Stimulated activated memory B cell treated with anti-CD40 and anti-IgM and Interleukin-4, amounts not matched to agents 10 μg/mL and 1 μg/mL and 100 μg/mL, for 72 hours (primary cell): ENCODE results near the gene MYRIP.
A peak's percentile ranks its signal among the peaks of the same experiment; 100 is the strongest.

Experiments
- ATAC-seq: fragments of 150-1000 bp; cut with Tn5 transposase; 2 replicates; pipeline ENCODE4 v1.10.0; 2021
- H3K27ac Mint-ChIP-seq: one replicate; pipeline ENCODE4 v1.8.0; 2022; ENCODE audit warnings: mild to moderate bottlenecking, mixed read lengths
- H3K27me3 Mint-ChIP-seq: one replicate; pipeline ENCODE4 v1.8.0; 2022; ENCODE audit warnings: mixed read lengths
- H3K36me3 Mint-ChIP-seq: one replicate; pipeline ENCODE4 v1.8.0; 2022; ENCODE audit warnings: mixed read lengths
- H3K4me1 Mint-ChIP-seq: one replicate; pipeline ENCODE4 v1.8.0; 2022; ENCODE audit warnings: mixed read lengths
- H3K4me3 Mint-ChIP-seq: one replicate; pipeline ENCODE4 v1.8.0; 2022; ENCODE audit warnings: mild to moderate bottlenecking, moderate library complexity, mixed read lengths
- H3K9me3 Mint-ChIP-seq: one replicate; pipeline ENCODE4 v1.8.0; 2022; ENCODE audit warnings: mixed read lengths

The MYRIP gene

GRCh38 chr3:40160933-40161332 is 351.5 kb downstream of the MYRIP start:
- Mint-ChIP-seq H3K27ac (no peak overlapping the region), H3K4me1 (no peaks in the 10 kb centered on the region), H3K9me3 (peaks cover 15% of the 10 kb centered on the region), H3K27me3 (peaks cover 12% of the 10 kb centered on the region), H3K36me3 (no peaks in the 10 kb centered on the region), H3K4me3 (no peak overlapping the region)
- ATAC-seq, result no peak

- H3K27ac Mint-ChIP-seq, result no peak overlapping the region
- H3K9me3 Mint-ChIP-seq, result peaks cover 15% of the 10 kb centered on the region
- no peaks in the 10 kb centered on the region for H3K36me3 Mint-ChIP-seq
- H3K4me3 Mint-ChIP-seq, result no peak overlapping the region
- H3K4me1 Mint-ChIP-seq, result no peaks in the 10 kb centered on the region
- no peak for ATAC-seq
- H3K27me3 Mint-ChIP-seq, result peaks cover 21% of the 10 kb centered on the region
Measured at GRCh38 chr3:40162616-40163015, 353.2 kb downstream of the MYRIP start.

GRCh38 chr3:40166997-40167396 is 357.6 kb downstream of the MYRIP start:
- no peak for ATAC-seq
- Mint-ChIP-seq H3K27ac (no peak overlapping the region), H3K4me1 (peaks cover 14% of the 10 kb centered on the region), H3K27me3 (peaks cover 10% of the 10 kb centered on the region), H3K4me3 (no peak overlapping the region), H3K9me3 (no peaks in the 10 kb centered on the region), H3K36me3 (no peaks in the 10 kb centered on the region)

- Mint-ChIP-seq H3K27ac (no peak overlapping the region), H3K4me1 (peaks cover 14% of the 10 kb centered on the region), H3K36me3 (no peaks in the 10 kb centered on the region), H3K27me3 (peaks cover 10% of the 10 kb centered on the region), H3K9me3 (no peaks in the 10 kb centered on the region), H3K4me3 (no peak overlapping the region)
- no peak for ATAC-seq
Measured at GRCh38 chr3:40167958-40168357, 358.5 kb downstream of the MYRIP start.

GRCh38 chr3:40169983-40170382 is 360.6 kb downstream of the MYRIP start:
- H3K27ac Mint-ChIP-seq, result peak overlapping the region; percentile 64
- H3K36me3 Mint-ChIP-seq, result no peaks in the 10 kb centered on the region
- H3K4me3 Mint-ChIP-seq, result peak overlapping the region; percentile 57
- H3K27me3 Mint-ChIP-seq, result peaks cover 10% of the 10 kb centered on the region
- peak; percentile 5 for ATAC-seq
- no peaks in the 10 kb centered on the region for H3K9me3 Mint-ChIP-seq
- peaks cover 14% of the 10 kb centered on the region for H3K4me1 Mint-ChIP-seq

GRCh38 chr3:40170395-40170794 is 361.0 kb downstream of the MYRIP start:
- H3K4me3 Mint-ChIP-seq, result no peak overlapping the region
- no peaks in the 10 kb centered on the region for H3K36me3 Mint-ChIP-seq
- H3K27me3 Mint-ChIP-seq, result peaks cover 10% of the 10 kb centered on the region
- peak overlapping the region; percentile 64 for H3K27ac Mint-ChIP-seq
- H3K9me3 Mint-ChIP-seq, result no peaks in the 10 kb centered on the region
- peaks cover 14% of the 10 kb centered on the region for H3K4me1 Mint-ChIP-seq
- ATAC-seq, result peak; percentile 70

GRCh38 chr3:40172560-40172959 is 363.2 kb downstream of the MYRIP start:
- Mint-ChIP-seq H3K27ac (no peak overlapping the region), H3K9me3 (no peaks in the 10 kb centered on the region), H3K4me1 (peaks cover 14% of the 10 kb centered on the region), H3K36me3 (no peaks in the 10 kb centered on the region), H3K27me3 (no peaks in the 10 kb centered on the region), H3K4me3 (no peak overlapping the region)
- ATAC-seq, result no peak

GRCh38 chr3:40173227-40173721 is 363.9 kb downstream of the MYRIP start:
- H3K4me1 Mint-ChIP-seq, result peaks cover 14% of the 10 kb centered on the region
- no peaks in the 10 kb centered on the region for H3K27me3 Mint-ChIP-seq
- no peak overlapping the region for H3K4me3 Mint-ChIP-seq
- H3K27ac Mint-ChIP-seq, result no peak overlapping the region
- ATAC-seq, result no peak
- no peaks in the 10 kb centered on the region for H3K36me3 Mint-ChIP-seq
- no peaks in the 10 kb centered on the region for H3K9me3 Mint-ChIP-seq

GRCh38 chr3:40178012-40178594 is 368.7 kb downstream of the MYRIP start:
- no peak overlapping the region for H3K27ac Mint-ChIP-seq
- no peak overlapping the region for H3K4me3 Mint-ChIP-seq
- no peaks in the 10 kb centered on the region for H3K27me3 Mint-ChIP-seq
- no peaks in the 10 kb centered on the region for H3K9me3 Mint-ChIP-seq
- H3K36me3 Mint-ChIP-seq, result no peaks in the 10 kb centered on the region
- H3K4me1 Mint-ChIP-seq, result no peaks in the 10 kb centered on the region
- ATAC-seq, result no peak

GRCh38 chr3:40179016-40179415 is 369.6 kb downstream of the MYRIP start:
- no peaks in the 10 kb centered on the region for H3K27me3 Mint-ChIP-seq
- H3K4me3 Mint-ChIP-seq, result no peak overlapping the region
- H3K27ac Mint-ChIP-seq, result no peak overlapping the region
- ATAC-seq, result peak; percentile 46
- no peaks in the 10 kb centered on the region for H3K4me1 Mint-ChIP-seq
- no peaks in the 10 kb centered on the region for H3K9me3 Mint-ChIP-seq
- no peaks in the 10 kb centered on the region for H3K36me3 Mint-ChIP-seq

GRCh38 chr3:40181182-40181581 is 371.8 kb downstream of the MYRIP start:
- no peak overlapping the region for H3K4me3 Mint-ChIP-seq
- H3K4me1 Mint-ChIP-seq, result peaks cover 7% of the 10 kb centered on the region
- no peaks in the 10 kb centered on the region for H3K9me3 Mint-ChIP-seq
- H3K36me3 Mint-ChIP-seq, result no peaks in the 10 kb centered on the region
- ATAC-seq, result no peak
- no peaks in the 10 kb centered on the region for H3K27me3 Mint-ChIP-seq
- H3K27ac Mint-ChIP-seq, result no peak overlapping the region

GRCh38 chr3:40185029-40185695 is 375.8 kb downstream of the MYRIP start:
- H3K27me3 Mint-ChIP-seq, result no peaks in the 10 kb centered on the region
- peak; percentile 22 for ATAC-seq
- H3K27ac Mint-ChIP-seq, result no peak overlapping the region
- H3K9me3 Mint-ChIP-seq, result no peaks in the 10 kb centered on the region
- H3K4me3 Mint-ChIP-seq, result peak overlapping the region; percentile 29
- H3K36me3 Mint-ChIP-seq, result no peaks in the 10 kb centered on the region
- peaks cover 7% of the 10 kb centered on the region for H3K4me1 Mint-ChIP-seq

- H3K4me3 Mint-ChIP-seq, result no peak overlapping the region
- no peaks in the 10 kb centered on the region for H3K36me3 Mint-ChIP-seq
Measured at GRCh38 chr3:40186508-40186907, 377.1 kb downstream of the MYRIP start.

GRCh38 chr3:40187945-40188344 is 378.5 kb downstream of the MYRIP start:
- Mint-ChIP-seq H3K4me3 (no peak overlapping the region), H3K27me3 (no peaks in the 10 kb centered on the region), H3K9me3 (no peaks in the 10 kb centered on the region), H3K27ac (peak overlapping the region; percentile 29), H3K36me3 (no peaks in the 10 kb centered on the region), H3K4me1 (peaks cover 7% of the 10 kb centered on the region)
- peak; percentile 74 for ATAC-seq

More at GRCh38 chr3:40186508-40186907, 377.1 kb downstream of the MYRIP start:
- Mint-ChIP-seq H3K27me3 (no peaks in the 10 kb centered on the region), H3K27ac (no peak overlapping the region), H3K4me1 (peaks cover 7% of the 10 kb centered on the region), H3K9me3 (no peaks in the 10 kb centered on the region)
- no peak for ATAC-seq

GRCh38 chr3:40189118-40189517 is 379.7 kb downstream of the MYRIP start:
- Mint-ChIP-seq H3K9me3 (no peaks in the 10 kb centered on the region), H3K4me3 (no peak overlapping the region), H3K36me3 (no peaks in the 10 kb centered on the region), H3K27me3 (no peaks in the 10 kb centered on the region), H3K4me1 (peaks cover 7% of the 10 kb centered on the region), H3K27ac (no peak overlapping the region)
- no peak for ATAC-seq

GRCh38 chr3:40190056-40190455 is 380.6 kb downstream of the MYRIP start:
- no peak for ATAC-seq
- no peaks in the 10 kb centered on the region for H3K9me3 Mint-ChIP-seq
- no peaks in the 10 kb centered on the region for H3K27me3 Mint-ChIP-seq
- peaks cover 5% of the 10 kb centered on the region for H3K4me1 Mint-ChIP-seq
- no peak overlapping the region for H3K4me3 Mint-ChIP-seq
- H3K36me3 Mint-ChIP-seq, result no peaks in the 10 kb centered on the region
- H3K27ac Mint-ChIP-seq, result no peak overlapping the region
